ENCODE measurements around the gene HS2ST1. TPM values are rescaled to one million over a fixed set of nuclear protein-coding genes. Genes with fewer than 3 reads are reported as not detected.

HS2ST1 gene
- polyA plus RNA-seq, 1 donor (not counting 4 experiments of a cell fraction or from before 2014, with no cell fraction given): 18.7 TPM

- no peak overlapping the region for H3K9ac ChIP-seq (ENCODE audit: control insufficient read depth, extremely low read depth, insufficient read depth, low read length)
- no peaks in the 10 kb centered on the region for H4K20me1 ChIP-seq (ENCODE audit: control insufficient read depth, extremely low read depth, insufficient read depth, low read length)
- H3K27me3 ChIP-seq (ENCODE audit: control insufficient read depth, extremely low read depth, insufficient read depth, low read length): no peaks in the 10 kb centered on the region
- H3K4me2 ChIP-seq (ENCODE audit: control insufficient read depth, extremely low read depth, insufficient read depth, low read depth, low read length): no peak overlapping the region
- H3K27ac ChIP-seq (ENCODE audit: control insufficient read depth, insufficient read depth, low read length): no peak overlapping the region
- H3K9me3 ChIP-seq (ENCODE audit: control insufficient read depth, low read depth, low read length): no peaks in the 10 kb centered on the region
- TF ChIP-seq, protein P1, sequence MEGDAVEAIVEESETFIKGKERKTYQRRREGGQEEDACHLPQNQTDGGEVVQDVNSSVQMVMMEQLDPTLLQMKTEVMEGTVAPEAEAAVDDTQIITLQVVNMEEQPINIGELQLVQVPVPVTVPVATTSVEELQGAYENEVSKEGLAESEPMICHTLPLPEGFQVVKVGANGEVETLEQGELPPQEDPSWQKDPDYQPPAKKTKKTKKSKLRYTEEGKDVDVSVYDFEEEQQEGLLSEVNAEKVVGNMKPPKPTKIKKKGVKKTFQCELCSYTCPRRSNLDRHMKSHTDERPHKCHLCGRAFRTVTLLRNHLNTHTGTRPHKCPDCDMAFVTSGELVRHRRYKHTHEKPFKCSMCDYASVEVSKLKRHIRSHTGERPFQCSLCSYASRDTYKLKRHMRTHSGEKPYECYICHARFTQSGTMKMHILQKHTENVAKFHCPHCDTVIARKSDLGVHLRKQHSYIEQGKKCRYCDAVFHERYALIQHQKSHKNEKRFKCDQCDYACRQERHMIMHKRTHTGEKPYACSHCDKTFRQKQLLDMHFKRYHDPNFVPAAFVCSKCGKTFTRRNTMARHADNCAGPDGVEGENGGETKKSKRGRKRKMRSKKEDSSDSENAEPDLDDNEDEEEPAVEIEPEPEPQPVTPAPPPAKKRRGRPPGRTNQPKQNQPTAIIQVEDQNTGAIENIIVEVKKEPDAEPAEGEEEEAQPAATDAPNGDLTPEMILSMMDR (optimal IDR thresholded peaks at IDR 0.05 in 1 of 3, IDR thresholded peaks at IDR 0.05 in 1 of 3, conservative IDR thresholded peaks at IDR 0.05 in 1 of 3; ENCODE audit: extremely low read depth in 1 of 3, insufficient read depth in 2 of 3, low read length in 3 of 3): no peak
- TF ChIP-seq EZH2 (IDR thresholded peaks at IDR 0.05; ENCODE audit: low read length): no peak
- H3K79me2 ChIP-seq (ENCODE audit: control insufficient read depth, insufficient read depth, low read length): peaks cover 5% of the 10 kb centered on the region
- DNase-seq (ENCODE audit: low read depth, low spot score) (no peak), FAIRE-seq (no peak)
- no peak overlapping the region for H3K4me3 ChIP-seq (ENCODE audit: control insufficient read depth in 2 of 3, extremely low read depth in 1 of 3, insufficient read depth in 2 of 3, low read depth in 1 of 3, low read length in 3 of 3)
- no peaks in the 10 kb centered on the region for H3K9me1 ChIP-seq (ENCODE audit: control insufficient read depth, extremely low read depth, insufficient read depth, low read length)
- H3K36me3 ChIP-seq (ENCODE audit: control insufficient read depth in 2 of 2, extremely low read depth in 1 of 2, insufficient read depth in 2 of 2, low read length in 2 of 2): no peaks in the 10 kb centered on the region
- H3K4me1 ChIP-seq (ENCODE audit: control insufficient read depth, extremely low read depth, insufficient read depth, low read length): no peaks in the 10 kb centered on the region
- H2AFZ ChIP-seq (ENCODE audit: control insufficient read depth, low read length): no peak overlapping the region
- dilution Hi-C loops (cut with MboI; ENCODE audit: extremely low pct_ligation_motif_present, low sequenced_read_pairs): no loop called here
Observed at GRCh38 chr1:86939406-86939805, 25.0 kb downstream of the HS2ST1 start.

GRCh38 chr1:86940599-86940998 lies 26.2 kb downstream of the HS2ST1 start:
- no peaks in the 10 kb centered on the region for H3K36me3 ChIP-seq (ENCODE audit: control insufficient read depth in 2 of 2, extremely low read depth in 1 of 2, insufficient read depth in 2 of 2, low read length in 2 of 2)
- no peak overlapping the region for H3K27ac ChIP-seq (ENCODE audit: control insufficient read depth, insufficient read depth, low read length)
- H4K20me1 ChIP-seq (ENCODE audit: control insufficient read depth, extremely low read depth, insufficient read depth, low read length): no peaks in the 10 kb centered on the region
- H3K9ac ChIP-seq (ENCODE audit: control insufficient read depth, extremely low read depth, insufficient read depth, low read length): no peak overlapping the region
- H3K27me3 ChIP-seq (ENCODE audit: control insufficient read depth, extremely low read depth, insufficient read depth, low read length): no peaks in the 10 kb centered on the region
- dilution Hi-C loops (cut with MboI; ENCODE audit: extremely low pct_ligation_motif_present, low sequenced_read_pairs): no loop called here
- FAIRE-seq: no peak
- H3K4me1 ChIP-seq (ENCODE audit: control insufficient read depth, extremely low read depth, insufficient read depth, low read length): no peaks in the 10 kb centered on the region
- peaks cover 5% of the 10 kb centered on the region for H3K79me2 ChIP-seq (ENCODE audit: control insufficient read depth, insufficient read depth, low read length)
- DNase-seq (ENCODE audit: low read depth, low spot score): no peak
- H3K4me3 ChIP-seq (ENCODE audit: control insufficient read depth in 2 of 3, extremely low read depth in 1 of 3, insufficient read depth in 2 of 3, low read depth in 1 of 3, low read length in 3 of 3): no peak overlapping the region
- no peak for TF ChIP-seq EZH2 (IDR thresholded peaks at IDR 0.05; ENCODE audit: low read length)
- TF ChIP-seq, protein P1 (optimal IDR thresholded peaks at IDR 0.05 in 1 of 3, IDR thresholded peaks at IDR 0.05 in 1 of 3, conservative IDR thresholded peaks at IDR 0.05 in 1 of 3; ENCODE audit: extremely low read depth in 1 of 3, insufficient read depth in 2 of 3, low read length in 3 of 3): no peak
- H3K9me3 ChIP-seq (ENCODE audit: control insufficient read depth, low read depth, low read length): no peaks in the 10 kb centered on the region
- H3K9me1 ChIP-seq (ENCODE audit: control insufficient read depth, extremely low read depth, insufficient read depth, low read length): no peaks in the 10 kb centered on the region
- no peak overlapping the region for H2AFZ ChIP-seq (ENCODE audit: control insufficient read depth, low read length)
- H3K4me2 ChIP-seq (ENCODE audit: control insufficient read depth, extremely low read depth, insufficient read depth, low read depth, low read length): no peak overlapping the region

All from keratinocyte (primary cell).